WTC11 (cell line): Measurements from ENCODE around the gene TANGO6. TPM values are rescaled to one million over a fixed set of nuclear protein-coding genes. Genes with fewer than 3 reads are reported as not detected.
A peak's percentile ranks its signal among the peaks of the same experiment; 100 is the strongest.

ENCODE experiments used
- ATAC-seq: fragments of 200-7000 bp; cut with Tn5 transposase; 2 replicates; pipeline ENCODE4 v1.10.0; 2021; ENCODE audit warnings: mild to moderate bottlenecking, moderate library complexity
- CTCF ChIA-PET: fragments of 300-600 bp; sonication (Branson Sonifier 250); formaldehyde crosslinking; loops from one replicate; lab custom pipeline; 2021; ENCODE audit warnings: antibody characterized with exemption; lab: Charles Lee
- POLR2A ChIA-PET: fragments of 350-600 bp; sonication (Branson Sonifier 250); formaldehyde crosslinking; loops from one replicate; lab custom pipeline; 2021; ENCODE audit warnings: antibody characterized with exemption; lab: Charles Lee
- DNase-seq: peaks from one replicate; pipeline ENCODE4 v3.0.0; 2021; ENCODE audit warnings: low spot score
- H3K27ac Mint-ChIP-seq: 2 replicates; pipeline ENCODE4 v1.8.0; 2021; ENCODE audit warnings: mixed read lengths
- H3K27me3 Mint-ChIP-seq: 2 replicates; pipeline ENCODE4 v1.8.0; 2021; ENCODE audit warnings: low read depth, mild to moderate bottlenecking, moderate library complexity, mixed read lengths
- H3K36me3 Mint-ChIP-seq: 2 replicates; pipeline ENCODE4 v1.8.0; 2021; ENCODE audit warnings: mixed read lengths
- H3K4me1 Mint-ChIP-seq: 2 replicates; pipeline ENCODE4 v1.8.0; 2022; ENCODE audit warnings: mixed read lengths
- H3K4me3 Mint-ChIP-seq: 2 replicates; pipeline ENCODE4 v1.8.0; 2021; ENCODE audit warnings: mild to moderate bottlenecking, moderate library complexity, mixed read lengths
- H3K9me3 Mint-ChIP-seq: 2 replicates; pipeline ENCODE4 v1.8.0; 2021; ENCODE audit warnings: mixed read lengths
- ATF1 ChIP-seq: sonication (generic); formaldehyde crosslinking; IDR thresholded peaks from 2 replicates; pipeline ENCODE4 v1.8.1; 2023; ENCODE audit warnings: mild to moderate bottlenecking, moderate library complexity, missing genetic modification reagents
- ELF4 ChIP-seq: sonication (generic); formaldehyde crosslinking; IDR thresholded peaks from 2 replicates; pipeline ENCODE4 v1.8.1; 2022; ENCODE audit warnings: low read depth, mild to moderate bottlenecking, moderate library complexity, missing genetic modification reagents
- ESRRA ChIP-seq: sonication (generic); formaldehyde crosslinking; IDR thresholded peaks from 2 replicates; pipeline ENCODE4 v1.8.1; 2022; ENCODE audit warnings: mild to moderate bottlenecking, missing genetic modification reagents, borderline replicate concordance
- ETV6 ChIP-seq: sonication (generic); formaldehyde crosslinking; IDR thresholded peaks from 2 replicates; pipeline ENCODE4 v1.8.1; 2022; ENCODE audit warnings: mild to moderate bottlenecking, missing genetic modification reagents
- JAZF1 ChIP-seq: fragments of 250-450 bp; sonication (Bioruptor Pico); IDR thresholded peaks from 2 replicates; pipeline ENCODE4 v1.9.0; 2021; ENCODE audit warnings: moderate library complexity, mild to moderate bottlenecking, inconsistent platforms
- KAT7 ChIP-seq: sonication (generic); formaldehyde crosslinking; IDR thresholded peaks from 2 replicates; pipeline ENCODE4 v1.8.1; 2023; ENCODE audit warnings: missing genetic modification reagents, mild to moderate bottlenecking, borderline replicate concordance
- MYBL2 ChIP-seq: sonication (generic); formaldehyde crosslinking; IDR thresholded peaks from 2 replicates; pipeline ENCODE4 v1.8.1; 2023; ENCODE audit warnings: mild to moderate bottlenecking, moderate library complexity, missing genetic modification reagents
- NR1H2 ChIP-seq: sonication (generic); formaldehyde crosslinking; IDR thresholded peaks from 2 replicates; pipeline ENCODE4 v1.9.0; 2021; ENCODE audit warnings: mild to moderate bottlenecking, moderate library complexity, missing genetic modification reagents
- PRRX2 ChIP-seq: fragments of 250-450 bp; sonication (Bioruptor Pico); IDR thresholded peaks from 2 replicates; pipeline ENCODE4 v1.8.0; 2021; ENCODE audit warnings: mild to moderate bottlenecking
- TEAD1 ChIP-seq: sonication (generic); formaldehyde crosslinking; IDR thresholded peaks from 2 replicates; pipeline ENCODE4 v1.8.0; 2022; ENCODE audit warnings: mild to moderate bottlenecking, missing genetic modification reagents
- TEAD4 ChIP-seq: sonication (generic); formaldehyde crosslinking; IDR thresholded peaks from 2 replicates; pipeline ENCODE4 v1.8.0; 2022; ENCODE audit warnings: mild to moderate bottlenecking, missing genetic modification reagents
- ZBTB21 ChIP-seq: sonication (generic); formaldehyde crosslinking; IDR thresholded peaks from 2 replicates; pipeline ENCODE4 v1.8.1; 2023; ENCODE audit warnings: mild to moderate bottlenecking, missing genetic modification reagents, borderline replicate concordance
- ZNF219 ChIP-seq: sonication (generic); formaldehyde crosslinking; IDR thresholded peaks from 2 replicates; pipeline ENCODE4 v1.8.0; 2023; ENCODE audit warnings: missing genetic modification reagents, mild to moderate bottlenecking, borderline replicate concordance
- ZNF423 ChIP-seq: fragments of 250-450 bp; sonication (Bioruptor Pico); IDR thresholded peaks from 2 replicates; pipeline ENCODE4 v2.1.2; 2022; ENCODE audit warnings: mild to moderate bottlenecking, moderate library complexity
- ZNF671 ChIP-seq: fragments of 250-450 bp; sonication (Bioruptor Pico); IDR thresholded peaks from 2 replicates; pipeline ENCODE4 v1.8.0; 2021; ENCODE audit warnings: mild to moderate bottlenecking
- total RNA-seq: library from RNA; stranded (reverse); gene quantifications from 3 replicates; pipeline ENCODE4 v1.2.3, GENCODE V29; 2021
- TF ChIP-seq, protein P1 (sequence below): sonication (generic); formaldehyde crosslinking; IDR thresholded peaks from 2 replicates; pipeline ENCODE4 v1.8.1; 2022; ENCODE audit warnings: mild to moderate bottlenecking, moderate library complexity, missing genetic modification reagents
- TF ChIP-seq, protein P2 (sequence below): sonication (generic); formaldehyde crosslinking; conservative IDR thresholded peaks from 2 replicates; pipeline ENCODE4 v1.8.1; 2022; ENCODE audit warnings: mild to moderate bottlenecking, missing genetic modification reagents
- TF ChIP-seq, protein P3 (sequence below): sonication (generic); formaldehyde crosslinking; IDR thresholded peaks from 2 replicates; pipeline ENCODE4 v1.8.0; 2022; ENCODE audit warnings: missing genetic modification reagents
- TF ChIP-seq, protein P4 (sequence below): fragments of 250-450 bp; sonication (Bioruptor Pico); IDR thresholded peaks from 2 replicates; pipeline ENCODE4 v1.9.0; 2021; ENCODE audit warnings: moderate library complexity, mild to moderate bottlenecking, inconsistent platforms, borderline replicate concordance
- TF ChIP-seq, protein P5 (sequence below): sonication (generic); formaldehyde crosslinking; IDR thresholded peaks from 2 replicates; pipeline ENCODE4 v1.8.1; 2023; ENCODE audit warnings: mild to moderate bottlenecking, missing genetic modification reagents, moderate library complexity
- TF ChIP-seq, protein P6 (sequence below): sonication (generic); formaldehyde crosslinking; IDR thresholded peaks from 2 replicates; pipeline ENCODE4 v1.8.0; 2022; ENCODE audit warnings: mild to moderate bottlenecking, missing genetic modification reagents
- TF ChIP-seq, protein P7 (sequence below): fragments of 250-450 bp; sonication (Bioruptor Pico); IDR thresholded peaks from 2 replicates; pipeline ENCODE4 v1.9.0; 2021; ENCODE audit warnings: mild to moderate bottlenecking, borderline replicate concordance

Gene TANGO6
- total RNA-seq, 1 experiment from 2014 or later, result 15.6 TPM

DNA sequence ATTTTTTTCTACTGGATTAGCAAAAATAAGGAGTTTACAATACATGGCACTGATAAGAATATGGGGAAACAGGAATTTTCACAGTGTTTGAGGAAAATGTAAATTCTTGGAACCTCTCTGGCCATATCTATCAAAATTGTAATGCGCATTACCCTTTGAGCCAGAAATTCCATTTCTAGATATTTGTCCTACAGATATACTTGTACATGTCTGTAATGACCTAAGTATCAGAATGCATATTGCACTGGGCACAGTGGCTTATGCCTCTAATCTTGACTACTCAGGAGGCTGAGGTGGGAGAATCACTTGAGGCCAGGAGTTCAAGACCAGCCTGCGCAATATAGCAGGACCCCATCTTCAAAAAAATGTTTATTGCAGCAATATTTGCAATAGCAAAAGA, 236.4 kb downstream of the TANGO6 start (continued):
- TF ChIP-seq, protein P1, sequence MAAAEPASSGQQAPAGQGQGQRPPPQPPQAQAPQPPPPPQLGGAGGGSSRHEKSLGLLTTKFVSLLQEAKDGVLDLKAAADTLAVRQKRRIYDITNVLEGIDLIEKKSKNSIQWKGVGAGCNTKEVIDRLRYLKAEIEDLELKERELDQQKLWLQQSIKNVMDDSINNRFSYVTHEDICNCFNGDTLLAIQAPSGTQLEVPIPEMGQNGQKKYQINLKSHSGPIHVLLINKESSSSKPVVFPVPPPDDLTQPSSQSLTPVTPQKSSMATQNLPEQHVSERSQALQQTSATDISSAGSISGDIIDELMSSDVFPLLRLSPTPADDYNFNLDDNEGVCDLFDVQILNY, result no peak
- TF ChIP-seq, protein P2, sequence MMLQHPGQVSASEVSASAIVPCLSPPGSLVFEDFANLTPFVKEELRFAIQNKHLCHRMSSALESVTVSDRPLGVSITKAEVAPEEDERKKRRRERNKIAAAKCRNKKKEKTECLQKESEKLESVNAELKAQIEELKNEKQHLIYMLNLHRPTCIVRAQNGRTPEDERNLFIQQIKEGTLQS (CRISPR knock-in tag), result no peak

DNA sequence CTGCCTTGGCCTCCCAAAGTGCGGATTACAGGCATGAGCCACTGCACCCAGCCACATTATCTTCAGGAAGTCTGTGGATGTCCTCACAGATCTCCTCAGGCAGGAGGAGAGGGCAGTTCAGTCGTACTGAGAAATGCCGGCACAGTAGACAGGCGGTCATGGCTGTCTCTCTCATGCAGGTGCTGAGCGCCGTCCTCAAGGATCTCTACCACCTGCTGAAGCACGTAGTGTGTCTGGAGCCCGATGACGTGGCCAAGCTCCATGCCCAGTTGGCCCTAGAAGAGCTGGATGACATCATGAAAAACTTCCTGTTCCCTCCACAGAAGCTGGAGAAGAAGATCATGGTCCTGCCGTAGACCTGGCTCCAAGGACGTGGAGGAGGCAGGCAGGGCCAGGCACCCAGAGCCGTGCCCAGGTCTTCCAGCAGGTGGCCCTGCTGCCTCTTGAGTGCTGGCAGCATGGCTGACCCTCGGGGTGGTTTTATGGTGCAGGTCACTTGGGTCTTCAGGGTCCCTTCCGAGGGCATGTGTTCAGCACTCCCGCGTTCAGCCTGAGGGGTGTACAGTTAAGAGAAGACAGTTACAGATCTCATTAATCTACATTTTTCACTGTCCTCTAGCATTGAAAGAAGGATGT, 240.1 kb downstream of the TANGO6 start:
- ATAC-seq, result peak; percentile 80

DNA sequence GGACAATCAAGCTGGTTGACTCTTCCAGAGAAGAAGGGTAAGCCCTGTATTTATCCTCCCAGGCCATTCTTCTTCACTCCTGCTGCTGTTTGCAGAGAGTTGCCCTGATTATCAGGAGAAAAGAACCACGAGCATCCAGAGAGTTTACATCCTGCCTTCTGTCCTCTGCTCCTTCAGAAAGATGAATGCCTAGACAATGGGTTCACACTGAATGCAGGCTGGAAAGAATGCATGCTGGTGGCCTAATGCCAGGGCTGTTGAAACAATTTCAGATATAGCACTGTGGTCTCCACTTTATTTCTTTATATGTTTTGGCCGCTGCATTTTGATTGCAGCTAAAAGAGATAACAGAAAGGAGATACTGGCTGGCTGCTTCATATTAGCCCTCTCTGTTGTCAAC, 241.0 kb downstream of the TANGO6 start:
- POLR2A ChIA-PET, result no interaction called here
- Mint-ChIP-seq H3K4me1 (peaks cover 33% of the 10 kb centered on the region), H3K27me3 (no peaks in the 10 kb centered on the region), H3K9me3 (no peaks in the 10 kb centered on the region), H3K36me3 (peaks cover 8% of the 10 kb centered on the region), H3K27ac (no peak overlapping the region), H3K4me3 (no peak overlapping the region)
- CTCF ChIA-PET, result interaction anchor here (0.6 to 2.3 kb wide), 7 partner anchors 10 to 396 kb away, joined by 3 to 8 read pairs (median 4); no protein-coding TSS in a partner anchor
- DNase-seq (no peak), ATAC-seq (peak; percentile 41)
- TF ChIP-seq ATF1, result no peak
- TF ChIP-seq ELF4, result no peak
- no peak for TF ChIP-seq ETV6 (CRISPR knock-in tag)
- no peak for TF ChIP-seq ESRRA (CRISPR knock-in tag)
- TF ChIP-seq, protein P3, sequence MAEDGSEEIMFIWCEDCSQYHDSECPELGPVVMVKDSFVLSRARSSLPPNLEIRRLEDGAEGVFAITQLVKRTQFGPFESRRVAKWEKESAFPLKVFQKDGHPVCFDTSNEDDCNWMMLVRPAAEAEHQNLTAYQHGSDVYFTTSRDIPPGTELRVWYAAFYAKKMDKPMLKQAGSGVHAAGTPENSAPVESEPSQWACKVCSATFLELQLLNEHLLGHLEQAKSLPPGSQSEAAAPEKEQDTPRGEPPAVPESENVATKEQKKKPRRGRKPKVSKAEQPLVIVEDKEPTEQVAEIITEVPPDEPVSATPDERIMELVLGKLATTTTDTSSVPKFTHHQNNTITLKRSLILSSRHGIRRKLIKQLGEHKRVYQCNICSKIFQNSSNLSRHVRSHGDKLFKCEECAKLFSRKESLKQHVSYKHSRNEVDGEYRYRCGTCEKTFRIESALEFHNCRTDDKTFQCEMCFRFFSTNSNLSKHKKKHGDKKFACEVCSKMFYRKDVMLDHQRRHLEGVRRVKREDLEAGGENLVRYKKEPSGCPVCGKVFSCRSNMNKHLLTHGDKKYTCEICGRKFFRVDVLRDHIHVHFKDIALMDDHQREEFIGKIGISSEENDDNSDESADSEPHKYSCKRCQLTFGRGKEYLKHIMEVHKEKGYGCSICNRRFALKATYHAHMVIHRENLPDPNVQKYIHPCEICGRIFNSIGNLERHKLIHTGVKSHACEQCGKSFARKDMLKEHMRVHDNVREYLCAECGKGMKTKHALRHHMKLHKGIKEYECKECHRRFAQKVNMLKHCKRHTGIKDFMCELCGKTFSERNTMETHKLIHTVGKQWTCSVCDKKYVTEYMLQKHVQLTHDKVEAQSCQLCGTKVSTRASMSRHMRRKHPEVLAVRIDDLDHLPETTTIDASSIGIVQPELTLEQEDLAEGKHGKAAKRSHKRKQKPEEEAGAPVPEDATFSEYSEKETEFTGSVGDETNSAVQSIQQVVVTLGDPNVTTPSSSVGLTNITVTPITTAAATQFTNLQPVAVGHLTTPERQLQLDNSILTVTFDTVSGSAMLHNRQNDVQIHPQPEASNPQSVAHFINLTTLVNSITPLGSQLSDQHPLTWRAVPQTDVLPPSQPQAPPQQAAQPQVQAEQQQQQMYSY (CRISPR knock-in tag), result no peak
- no peak for TF ChIP-seq TEAD4
- no peak for TF ChIP-seq ZNF671
- TF ChIP-seq NR1H2 (CRISPR knock-in tag), result no peak

More for the DNA sequence above, 240.1 kb downstream of the TANGO6 start:
- CTCF ChIA-PET, result interaction anchor here (0.8 to 2.3 kb wide), 3 partner anchors 10 to 30 kb away, joined by 4 to 8 read pairs (median 6); no protein-coding TSS in a partner anchor
- POLR2A ChIA-PET, result no interaction called here
- H3K27me3 Mint-ChIP-seq, result no peaks in the 10 kb centered on the region
- peaks cover 28% of the 10 kb centered on the region for H3K4me1 Mint-ChIP-seq
- H3K4me3 Mint-ChIP-seq, result no peak overlapping the region
- no peaks in the 10 kb centered on the region for H3K9me3 Mint-ChIP-seq
- peak overlapping the region; percentile 9; the same call in 1 of the 2 replicates for H3K27ac Mint-ChIP-seq
- peak; percentile 46 for DNase-seq
- TF ChIP-seq ZNF219 (CRISPR knock-in tag) (no peak), NR1H2 (CRISPR knock-in tag) (no peak), ZBTB21 (CRISPR knock-in tag) (peak; percentile 70; the same call in 1 of the 2 replicates), TEAD1 (CRISPR knock-in tag) (0 out of 2 replicates have a peak, but pooled peaks have one; percentile 26), ESRRA (CRISPR knock-in tag) (no peak), PRRX2 (CRISPR knock-in tag) (no peak), KAT7 (CRISPR knock-in tag) (0 out of 2 replicates have a peak, but pooled peaks have one; percentile 54), JAZF1 (CRISPR knock-in tag) (no peak), ZNF423 (CRISPR knock-in tag) (no peak), MYBL2 (CRISPR knock-in tag) (no peak), ATF1 (no peak)
- TF ChIP-seq, protein P4, sequence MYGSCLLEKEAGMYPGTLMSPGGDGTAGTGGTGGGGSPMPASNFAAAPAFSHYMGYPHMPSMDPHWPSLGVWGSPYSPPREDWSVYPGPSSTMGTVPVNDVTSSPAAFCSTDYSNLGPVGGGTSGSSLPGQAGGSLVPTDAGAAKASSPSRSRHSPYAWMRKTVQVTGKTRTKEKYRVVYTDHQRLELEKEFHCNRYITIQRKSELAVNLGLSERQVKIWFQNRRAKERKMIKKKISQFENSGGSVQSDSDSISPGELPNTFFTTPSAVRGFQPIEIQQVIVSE (CRISPR knock-in tag), result no peak
- TF ChIP-seq, protein P5, sequence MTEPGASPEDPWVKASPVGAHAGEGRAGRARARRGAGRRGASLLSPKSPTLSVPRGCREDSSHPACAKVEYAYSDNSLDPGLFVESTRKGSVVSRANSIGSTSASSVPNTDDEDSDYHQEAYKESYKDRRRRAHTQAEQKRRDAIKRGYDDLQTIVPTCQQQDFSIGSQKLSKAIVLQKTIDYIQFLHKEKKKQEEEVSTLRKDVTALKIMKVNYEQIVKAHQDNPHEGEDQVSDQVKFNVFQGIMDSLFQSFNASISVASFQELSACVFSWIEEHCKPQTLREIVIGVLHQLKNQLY (CRISPR knock-in tag), result no peak
- TF ChIP-seq, protein P6, sequence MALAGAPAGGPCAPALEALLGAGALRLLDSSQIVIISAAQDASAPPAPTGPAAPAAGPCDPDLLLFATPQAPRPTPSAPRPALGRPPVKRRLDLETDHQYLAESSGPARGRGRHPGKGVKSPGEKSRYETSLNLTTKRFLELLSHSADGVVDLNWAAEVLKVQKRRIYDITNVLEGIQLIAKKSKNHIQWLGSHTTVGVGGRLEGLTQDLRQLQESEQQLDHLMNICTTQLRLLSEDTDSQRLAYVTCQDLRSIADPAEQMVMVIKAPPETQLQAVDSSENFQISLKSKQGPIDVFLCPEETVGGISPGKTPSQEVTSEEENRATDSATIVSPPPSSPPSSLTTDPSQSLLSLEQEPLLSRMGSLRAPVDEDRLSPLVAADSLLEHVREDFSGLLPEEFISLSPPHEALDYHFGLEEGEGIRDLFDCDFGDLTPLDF (CRISPR knock-in tag), result no peak
- TF ChIP-seq, protein P7, sequence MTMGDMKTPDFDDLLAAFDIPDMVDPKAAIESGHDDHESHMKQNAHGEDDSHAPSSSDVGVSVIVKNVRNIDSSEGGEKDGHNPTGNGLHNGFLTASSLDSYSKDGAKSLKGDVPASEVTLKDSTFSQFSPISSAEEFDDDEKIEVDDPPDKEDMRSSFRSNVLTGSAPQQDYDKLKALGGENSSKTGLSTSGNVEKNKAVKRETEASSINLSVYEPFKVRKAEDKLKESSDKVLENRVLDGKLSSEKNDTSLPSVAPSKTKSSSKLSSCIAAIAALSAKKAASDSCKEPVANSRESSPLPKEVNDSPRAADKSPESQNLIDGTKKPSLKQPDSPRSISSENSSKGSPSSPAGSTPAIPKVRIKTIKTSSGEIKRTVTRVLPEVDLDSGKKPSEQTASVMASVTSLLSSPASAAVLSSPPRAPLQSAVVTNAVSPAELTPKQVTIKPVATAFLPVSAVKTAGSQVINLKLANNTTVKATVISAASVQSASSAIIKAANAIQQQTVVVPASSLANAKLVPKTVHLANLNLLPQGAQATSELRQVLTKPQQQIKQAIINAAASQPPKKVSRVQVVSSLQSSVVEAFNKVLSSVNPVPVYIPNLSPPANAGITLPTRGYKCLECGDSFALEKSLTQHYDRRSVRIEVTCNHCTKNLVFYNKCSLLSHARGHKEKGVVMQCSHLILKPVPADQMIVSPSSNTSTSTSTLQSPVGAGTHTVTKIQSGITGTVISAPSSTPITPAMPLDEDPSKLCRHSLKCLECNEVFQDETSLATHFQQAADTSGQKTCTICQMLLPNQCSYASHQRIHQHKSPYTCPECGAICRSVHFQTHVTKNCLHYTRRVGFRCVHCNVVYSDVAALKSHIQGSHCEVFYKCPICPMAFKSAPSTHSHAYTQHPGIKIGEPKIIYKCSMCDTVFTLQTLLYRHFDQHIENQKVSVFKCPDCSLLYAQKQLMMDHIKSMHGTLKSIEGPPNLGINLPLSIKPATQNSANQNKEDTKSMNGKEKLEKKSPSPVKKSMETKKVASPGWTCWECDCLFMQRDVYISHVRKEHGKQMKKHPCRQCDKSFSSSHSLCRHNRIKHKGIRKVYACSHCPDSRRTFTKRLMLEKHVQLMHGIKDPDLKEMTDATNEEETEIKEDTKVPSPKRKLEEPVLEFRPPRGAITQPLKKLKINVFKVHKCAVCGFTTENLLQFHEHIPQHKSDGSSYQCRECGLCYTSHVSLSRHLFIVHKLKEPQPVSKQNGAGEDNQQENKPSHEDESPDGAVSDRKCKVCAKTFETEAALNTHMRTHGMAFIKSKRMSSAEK, result no peak
- H3K36me3 Mint-ChIP-seq, result peaks cover 8% of the 10 kb centered on the region
